PFSK-1 (cell line): ENCODE measurements around the gene C1QTNF4.

Experiments used
- POLR2AphosphoS5 ChIP-seq: IDR thresholded peaks from 2 replicates; pipeline ENCODE4 v1.6.1; 2012; ENCODE audit warnings: low read depth, mild to moderate bottlenecking, control low read depth, low read length, moderate library complexity
- REST ChIP-seq, 2 experiments: IDR thresholded peaks; 2 replicates each; pipeline versions ENCODE4 v1.6.1 to v1.8.0; 2011 to 2012; ENCODE audit warnings: low read depth in 2 of 2, low read length in 2 of 2, control low read depth in 1 of 2, inconsistent platforms in 1 of 2, mild to moderate bottlenecking in 1 of 2, moderate library complexity in 1 of 2; ENCODE audit not compliant: insufficient read depth in 1 of 2
- SIN3A ChIP-seq: IDR thresholded peaks from 2 replicates; pipeline ENCODE4 v1.6.1; 2012; ENCODE audit warnings: mild to moderate bottlenecking, low read length, moderate library complexity, borderline replicate concordance; ENCODE audit not compliant: insufficient read depth
- TAF1 ChIP-seq: IDR thresholded peaks from 2 replicates; pipeline ENCODE4 v1.6.1; 2012; ENCODE audit warnings: low read length, control low read depth, borderline replicate concordance; ENCODE audit not compliant: insufficient read depth

GRCh38 chr11:47560426-47560825 lies 33.8 kb downstream of the C1QTNF4 start:
- TF ChIP-seq POLR2AphosphoS5 = no peak
- no peak for TF ChIP-seq REST (IDR thresholded peaks at IDR 0.05; ENCODE audit: insufficient read depth in 1 of 2, low read depth in 2 of 2, low read length in 2 of 2)
- TF ChIP-seq SIN3A = no peak
- TF ChIP-seq TAF1 = no peak
